Measurements from ENCODE around the gene HJURP. TPM values are rescaled to one million over a fixed set of nuclear protein-coding genes. Genes with fewer than 3 reads are reported as not detected.

Gene HJURP
- total RNA-seq, 4 donors from 2014 or later, result 0.20 to 1.1 TPM; not detected in 2

GRCh38 chr2:233830111-233830802 lies 24.1 kb downstream of the HJURP start:
- in situ Hi-C loops (cut with MboI; ENCODE audit: low sequenced_read_pairs in 4 of 4), result no loop called here
- TF ChIP-seq POLR2A (IDR thresholded peaks at IDR 0.05), result no peak
- TF ChIP-seq, protein P1, sequence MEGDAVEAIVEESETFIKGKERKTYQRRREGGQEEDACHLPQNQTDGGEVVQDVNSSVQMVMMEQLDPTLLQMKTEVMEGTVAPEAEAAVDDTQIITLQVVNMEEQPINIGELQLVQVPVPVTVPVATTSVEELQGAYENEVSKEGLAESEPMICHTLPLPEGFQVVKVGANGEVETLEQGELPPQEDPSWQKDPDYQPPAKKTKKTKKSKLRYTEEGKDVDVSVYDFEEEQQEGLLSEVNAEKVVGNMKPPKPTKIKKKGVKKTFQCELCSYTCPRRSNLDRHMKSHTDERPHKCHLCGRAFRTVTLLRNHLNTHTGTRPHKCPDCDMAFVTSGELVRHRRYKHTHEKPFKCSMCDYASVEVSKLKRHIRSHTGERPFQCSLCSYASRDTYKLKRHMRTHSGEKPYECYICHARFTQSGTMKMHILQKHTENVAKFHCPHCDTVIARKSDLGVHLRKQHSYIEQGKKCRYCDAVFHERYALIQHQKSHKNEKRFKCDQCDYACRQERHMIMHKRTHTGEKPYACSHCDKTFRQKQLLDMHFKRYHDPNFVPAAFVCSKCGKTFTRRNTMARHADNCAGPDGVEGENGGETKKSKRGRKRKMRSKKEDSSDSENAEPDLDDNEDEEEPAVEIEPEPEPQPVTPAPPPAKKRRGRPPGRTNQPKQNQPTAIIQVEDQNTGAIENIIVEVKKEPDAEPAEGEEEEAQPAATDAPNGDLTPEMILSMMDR (IDR thresholded peaks at IDR 0.05 in 4 of 5, conservative IDR thresholded peaks at IDR 0.05 in 1 of 5), result no peak
- Histone ChIP-seq H3K9me3 (no peaks in the 10 kb centered on the region), H3K27ac (no peak overlapping the region), H3K4me3 (no peak overlapping the region), H3K36me3 (no peaks in the 10 kb centered on the region), H3K27me3 (no peaks in the 10 kb centered on the region), H3K4me1 (no peaks in the 10 kb centered on the region)
- DNase-seq (no peak), ATAC-seq (no peak)
- intact Hi-C loops (cut with DNase I; ENCODE audit: low total_unique reads), result no loop called here

GRCh38 chr2:233829193-233830110 lies 24.9 kb downstream of the HJURP start:
- H3K4me1 ChIP-seq, result no peaks in the 10 kb centered on the region
- TF ChIP-seq POLR2A (IDR thresholded peaks at IDR 0.05), result no peak
- TF ChIP-seq, protein P1 (IDR thresholded peaks at IDR 0.05 in 4 of 5, conservative IDR thresholded peaks at IDR 0.05 in 1 of 5), result no peak
- no peak for ATAC-seq
- DNase-seq, result no peak
- H3K4me3 ChIP-seq, result no peak overlapping the region
- in situ Hi-C loops (cut with MboI; ENCODE audit: low sequenced_read_pairs in 4 of 4), result no loop called here
- intact Hi-C loops (cut with DNase I; ENCODE audit: low total_unique reads), result no loop called here
- H3K36me3 ChIP-seq, result no peaks in the 10 kb centered on the region
- no peaks in the 10 kb centered on the region for H3K27me3 ChIP-seq
- H3K27ac ChIP-seq, result no peak overlapping the region
- no peaks in the 10 kb centered on the region for H3K9me3 ChIP-seq

- in situ Hi-C loops (cut with MboI; ENCODE audit: low sequenced_read_pairs in 4 of 4) (no loop called here), intact Hi-C loops (cut with DNase I; ENCODE audit: low total_unique reads) (no loop called here)
- Histone ChIP-seq H3K27me3 (no peaks in the 10 kb centered on the region), H3K4me3 (no peak overlapping the region), H3K9me3 (no peaks in the 10 kb centered on the region), H3K36me3 (no peaks in the 10 kb centered on the region), H3K27ac (no peak overlapping the region), H3K4me1 (no peaks in the 10 kb centered on the region)
- DNase-seq (no peak), ATAC-seq (no peak)
- no peak for TF ChIP-seq POLR2A (IDR thresholded peaks at IDR 0.05)
- TF ChIP-seq, protein P1 (IDR thresholded peaks at IDR 0.05 in 4 of 5, conservative IDR thresholded peaks at IDR 0.05 in 1 of 5), result no peak
These were observed 25.7 kb downstream of the HJURP start for GRCh38 chr2:233828546-233829192.

DNA sequence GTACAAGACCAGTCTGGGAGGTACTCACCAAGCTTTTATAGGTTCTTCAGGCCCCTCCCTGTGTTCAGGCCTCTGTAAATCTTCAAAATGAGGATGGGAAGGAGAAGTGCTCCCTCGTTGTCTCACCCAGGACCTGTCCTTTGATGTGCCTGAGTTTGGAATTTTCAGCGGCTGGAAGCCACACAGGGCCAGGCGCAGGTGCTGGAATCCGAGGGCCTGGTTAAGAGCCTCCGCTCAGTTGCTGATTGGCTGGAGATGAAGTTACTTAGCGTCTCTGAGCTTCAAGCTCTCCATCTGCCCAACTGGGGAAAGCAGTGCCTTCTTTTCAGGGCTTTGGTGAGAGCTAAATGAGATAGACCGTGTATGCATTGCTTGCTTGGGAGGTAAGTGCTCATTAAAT lies 30.0 kb downstream of the HJURP start:
- no peak for ATAC-seq
- Histone ChIP-seq H3K27ac (no peak overlapping the region), H3K27me3 (no peaks in the 10 kb centered on the region), H3K4me1 (no peaks in the 10 kb centered on the region), H3K36me3 (no peaks in the 10 kb centered on the region), H3K4me3 (no peak overlapping the region), H3K9me3 (no peaks in the 10 kb centered on the region)
- intact Hi-C loops (cut with DNase I; ENCODE audit: low total_unique reads), result no loop called here
- TF ChIP-seq, protein P1 (IDR thresholded peaks at IDR 0.05 in 4 of 5, conservative IDR thresholded peaks at IDR 0.05 in 1 of 5), result no peak
- DNase-seq, result no peak
- in situ Hi-C loops (cut with MboI; ENCODE audit: low sequenced_read_pairs in 4 of 4), result no loop called here
